Measurements from ENCODE around the gene PCDH17. TPM values are rescaled to one million over a fixed set of nuclear protein-coding genes. Genes with fewer than 3 reads are reported as not detected.

The PCDH17 gene
- 1.3 and 5.8 TPM in 2 replicates for total RNA-seq

GRCh38 chr13:57631596-57632275 is at the start of gene PCDH17:
TSS of gene PCDH17 (plus strand) at chr13:57631744. CDS start at chr13:57632547, 803 bp downstream.

